Measurements from ENCODE around the gene PELI1.

DNA sequence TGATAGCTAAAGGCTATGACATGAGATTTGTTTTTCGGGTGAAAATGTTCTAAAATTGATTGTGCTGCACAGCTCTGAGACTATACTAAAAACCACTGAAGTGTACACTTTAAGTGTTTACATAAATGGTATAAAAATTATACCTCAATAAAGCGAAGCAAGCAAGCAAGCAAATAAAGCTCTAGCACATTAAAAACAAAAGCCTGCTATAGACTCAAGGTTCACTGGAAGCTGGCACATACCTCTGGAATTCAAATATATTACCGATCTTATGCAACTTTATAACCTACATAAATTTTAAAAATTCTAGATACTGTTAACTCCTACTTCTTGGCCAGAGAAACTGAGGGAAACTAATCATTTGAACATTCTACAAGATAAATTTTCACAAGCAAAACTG lies 20.1 kb downstream of the PELI1 start:
- TF ChIP-seq, protein P1, sequence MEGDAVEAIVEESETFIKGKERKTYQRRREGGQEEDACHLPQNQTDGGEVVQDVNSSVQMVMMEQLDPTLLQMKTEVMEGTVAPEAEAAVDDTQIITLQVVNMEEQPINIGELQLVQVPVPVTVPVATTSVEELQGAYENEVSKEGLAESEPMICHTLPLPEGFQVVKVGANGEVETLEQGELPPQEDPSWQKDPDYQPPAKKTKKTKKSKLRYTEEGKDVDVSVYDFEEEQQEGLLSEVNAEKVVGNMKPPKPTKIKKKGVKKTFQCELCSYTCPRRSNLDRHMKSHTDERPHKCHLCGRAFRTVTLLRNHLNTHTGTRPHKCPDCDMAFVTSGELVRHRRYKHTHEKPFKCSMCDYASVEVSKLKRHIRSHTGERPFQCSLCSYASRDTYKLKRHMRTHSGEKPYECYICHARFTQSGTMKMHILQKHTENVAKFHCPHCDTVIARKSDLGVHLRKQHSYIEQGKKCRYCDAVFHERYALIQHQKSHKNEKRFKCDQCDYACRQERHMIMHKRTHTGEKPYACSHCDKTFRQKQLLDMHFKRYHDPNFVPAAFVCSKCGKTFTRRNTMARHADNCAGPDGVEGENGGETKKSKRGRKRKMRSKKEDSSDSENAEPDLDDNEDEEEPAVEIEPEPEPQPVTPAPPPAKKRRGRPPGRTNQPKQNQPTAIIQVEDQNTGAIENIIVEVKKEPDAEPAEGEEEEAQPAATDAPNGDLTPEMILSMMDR (IDR thresholded peaks at IDR 0.05; ENCODE audit: low read depth, low read length) = no peak
- no peak for TF ChIP-seq POLR2A (IDR thresholded peaks at IDR 0.05; ENCODE audit: extremely low read depth, insufficient read length)
- no peak for TF ChIP-seq MYC (IDR thresholded peaks at IDR 0.05; ENCODE audit: low read depth, low read length)

Data from NB4 (cell line).